22Rv1 (cell line): ENCODE results near the gene ADGRG2.
"Not testable (repeated sequence)": the region's sequence is repeated elsewhere in the genome, so short reads cannot be mapped to it uniquely, and the experiment has no call there.

ENCODE experiments used
- H3K27ac ChIP-seq: fragments of 450-650 bp; 2 replicates; pipeline ENCODE4 v1.5.1; 2017
- ZFX ChIP-seq: fragments of 450-650 bp; IDR thresholded peaks from 2 replicates; pipeline ENCODE4 v1.6.1; 2017; ENCODE audit warnings: antibody characterized with exemption, borderline replicate concordance
- TF ChIP-seq, protein P1 (sequence below): fragments of 450-650 bp; IDR thresholded peaks from 2 replicates; pipeline ENCODE4 v1.5.1; 2017; ENCODE audit warnings: mild to moderate bottlenecking

ADGRG2 gene

DNA sequence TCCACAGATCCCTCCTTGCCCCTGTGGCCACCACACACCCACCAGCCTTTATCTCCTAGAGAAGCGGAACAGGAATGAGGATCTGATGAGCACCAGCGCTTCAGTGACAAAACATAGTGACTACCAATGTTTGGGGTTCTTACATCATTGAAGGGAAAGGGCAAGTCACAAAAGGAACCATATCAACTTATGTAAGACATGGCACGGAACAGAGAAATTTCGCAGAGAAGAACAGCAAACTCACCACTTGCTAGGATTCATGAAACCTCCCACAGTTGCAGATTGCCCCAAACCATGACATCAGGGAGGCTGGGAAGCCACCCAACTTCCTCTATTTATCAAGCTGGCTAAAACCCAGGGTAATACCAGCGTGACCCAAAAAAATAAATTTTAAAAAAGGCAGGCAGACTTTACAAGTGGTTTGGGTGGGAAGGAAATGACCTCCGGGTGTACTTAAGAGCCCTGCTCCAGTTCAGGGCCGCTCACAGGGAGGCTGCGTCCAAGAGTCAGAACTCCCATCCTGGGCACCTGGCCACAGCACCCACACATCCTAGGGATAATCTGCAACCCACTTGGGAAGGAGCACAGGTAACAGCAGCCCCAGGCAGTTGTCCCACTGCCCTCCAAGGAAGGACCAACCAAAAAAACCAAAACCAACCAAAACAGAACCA, 36.0 kb downstream of the ADGRG2 start:
- no peak overlapping the region for H3K27ac ChIP-seq
- TF ChIP-seq, protein P1, sequence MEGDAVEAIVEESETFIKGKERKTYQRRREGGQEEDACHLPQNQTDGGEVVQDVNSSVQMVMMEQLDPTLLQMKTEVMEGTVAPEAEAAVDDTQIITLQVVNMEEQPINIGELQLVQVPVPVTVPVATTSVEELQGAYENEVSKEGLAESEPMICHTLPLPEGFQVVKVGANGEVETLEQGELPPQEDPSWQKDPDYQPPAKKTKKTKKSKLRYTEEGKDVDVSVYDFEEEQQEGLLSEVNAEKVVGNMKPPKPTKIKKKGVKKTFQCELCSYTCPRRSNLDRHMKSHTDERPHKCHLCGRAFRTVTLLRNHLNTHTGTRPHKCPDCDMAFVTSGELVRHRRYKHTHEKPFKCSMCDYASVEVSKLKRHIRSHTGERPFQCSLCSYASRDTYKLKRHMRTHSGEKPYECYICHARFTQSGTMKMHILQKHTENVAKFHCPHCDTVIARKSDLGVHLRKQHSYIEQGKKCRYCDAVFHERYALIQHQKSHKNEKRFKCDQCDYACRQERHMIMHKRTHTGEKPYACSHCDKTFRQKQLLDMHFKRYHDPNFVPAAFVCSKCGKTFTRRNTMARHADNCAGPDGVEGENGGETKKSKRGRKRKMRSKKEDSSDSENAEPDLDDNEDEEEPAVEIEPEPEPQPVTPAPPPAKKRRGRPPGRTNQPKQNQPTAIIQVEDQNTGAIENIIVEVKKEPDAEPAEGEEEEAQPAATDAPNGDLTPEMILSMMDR: no peak
- TF ChIP-seq ZFX: no peak

DNA sequence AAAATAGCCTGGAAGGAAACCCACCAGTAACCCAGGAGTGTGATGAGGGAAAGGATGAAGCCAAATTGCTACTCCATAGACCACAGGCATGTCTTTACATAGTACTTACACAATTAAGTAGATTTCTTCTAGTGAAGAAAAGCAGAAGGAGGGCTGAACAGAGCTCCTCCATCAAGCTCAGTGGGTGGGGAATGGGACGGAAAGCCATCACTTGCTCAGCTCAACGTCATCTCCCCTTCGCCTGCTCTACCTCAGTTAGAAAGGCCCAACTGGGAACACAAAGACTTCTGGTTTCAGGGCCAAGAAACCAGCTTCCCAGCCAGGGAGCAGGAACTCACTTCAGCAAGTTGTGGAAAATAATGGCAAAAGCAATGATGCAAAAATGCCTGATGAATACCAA, 36.6 kb downstream of the ADGRG2 start:
- TF ChIP-seq ZFX: no peak
- TF ChIP-seq, protein P1: no peak
- H3K27ac ChIP-seq: no peak overlapping the region

DNA sequence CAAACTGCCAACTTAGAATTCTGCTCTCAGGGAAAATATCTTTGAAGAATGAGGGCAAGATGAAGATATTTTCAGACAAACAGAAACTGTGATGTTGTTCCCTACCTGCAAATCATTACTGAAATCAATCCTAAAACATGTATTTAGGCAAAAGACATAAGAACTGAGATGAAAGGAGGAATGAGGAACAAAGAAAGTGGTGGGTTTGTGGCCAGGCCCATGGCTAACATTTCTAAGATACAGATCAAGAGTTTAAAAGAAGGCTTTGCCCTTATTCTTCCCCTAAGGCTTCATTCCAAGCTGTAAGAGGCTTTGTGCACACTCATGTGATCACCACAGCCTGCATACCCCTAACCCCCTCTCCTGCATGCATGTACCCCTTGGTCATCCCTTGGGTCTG, 46.5 kb downstream of the ADGRG2 start:
- TF ChIP-seq ZFX: no peak
- TF ChIP-seq, protein P1: no peak

DNA sequence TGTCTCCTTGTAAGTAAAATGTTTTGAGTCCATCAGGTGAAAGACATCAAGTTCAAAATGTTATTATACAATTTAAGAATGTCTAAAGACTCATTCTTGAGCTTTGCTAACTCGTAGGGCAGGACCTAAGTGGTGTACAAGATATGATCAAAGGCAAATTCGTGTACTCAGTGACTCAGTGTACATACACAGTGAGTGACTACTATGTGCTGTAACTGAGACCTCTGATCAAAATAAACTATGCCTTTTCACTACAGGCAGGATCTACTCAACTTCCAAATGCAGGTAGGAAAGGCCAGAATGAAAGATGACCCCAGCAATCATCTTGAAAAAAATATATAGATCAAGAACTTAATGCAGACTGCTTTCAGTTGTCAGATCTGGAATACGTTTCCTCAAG, 49.9 kb downstream of the ADGRG2 start:
- no peak overlapping the region for H3K27ac ChIP-seq
- no peak for TF ChIP-seq ZFX
- TF ChIP-seq, protein P1: no peak

More for the DNA sequence above, 46.5 kb downstream of the ADGRG2 start:
- H3K27ac ChIP-seq: no peak overlapping the region

DNA sequence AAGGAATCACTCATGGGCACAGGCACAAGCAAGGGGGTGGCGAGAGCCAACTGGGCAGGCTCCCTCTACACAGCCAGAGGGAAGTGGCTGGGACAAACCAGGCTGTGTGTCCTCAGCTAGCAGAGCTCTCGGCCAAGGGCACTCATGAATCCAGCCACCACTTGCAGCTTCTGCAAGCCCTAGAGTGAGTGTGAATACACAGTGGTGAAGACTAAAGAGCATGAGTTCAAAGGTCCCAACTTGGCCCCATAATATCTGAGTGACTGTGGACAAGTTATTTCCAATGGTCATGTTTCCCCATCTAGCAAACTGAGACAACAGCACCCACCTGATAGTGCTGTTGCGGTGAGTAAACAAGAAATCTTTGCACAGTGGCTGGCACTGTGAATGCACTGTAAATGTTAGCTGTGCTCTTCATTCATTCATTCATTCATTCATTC, 51.7 kb downstream of the ADGRG2 start:
- no peak overlapping the region for H3K27ac ChIP-seq
- TF ChIP-seq ZFX: no peak
- TF ChIP-seq, protein P1: no peak

DNA sequence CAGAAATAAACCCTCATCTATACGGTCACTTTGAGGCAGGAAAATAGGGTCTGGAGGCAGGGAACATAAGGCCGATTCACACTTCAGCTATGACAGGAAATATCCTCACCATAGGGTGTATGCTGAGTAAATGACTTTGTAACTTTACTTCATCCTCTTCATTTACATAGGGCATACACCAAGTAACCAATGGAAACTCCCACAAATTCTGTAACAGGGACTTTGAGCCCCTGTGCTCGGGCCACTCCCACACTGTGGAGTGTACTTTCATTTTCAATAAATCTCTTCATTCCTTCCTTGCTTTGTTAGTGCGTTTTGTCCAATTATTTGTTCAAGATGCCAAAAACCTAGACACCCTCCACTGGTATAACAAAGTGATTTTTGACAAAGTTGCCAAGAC, 55.3 kb downstream of the ADGRG2 start:
- H3K27ac ChIP-seq: not testable (repeated sequence)

DNA sequence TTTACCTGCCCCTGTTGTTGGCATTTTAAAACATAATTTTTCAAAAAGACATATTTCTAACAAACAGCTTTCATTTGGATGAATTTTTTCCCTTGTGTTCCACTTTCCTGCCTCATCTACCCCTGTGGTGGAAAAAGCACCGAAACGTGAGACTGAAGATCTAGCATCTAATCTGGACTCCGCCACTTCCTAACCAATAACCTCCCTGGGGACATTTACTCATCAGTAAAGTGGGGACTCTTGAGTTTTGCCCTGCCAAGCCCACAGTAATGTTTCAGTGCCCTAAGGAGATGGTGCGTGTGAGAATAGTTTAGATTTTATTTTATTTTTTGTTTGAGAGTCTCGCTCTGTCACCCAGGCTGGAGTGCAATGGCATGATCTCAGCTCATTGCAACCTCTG, 56.7 kb downstream of the ADGRG2 start:
- TF ChIP-seq, protein P1: no peak
- TF ChIP-seq ZFX: no peak
- no peak overlapping the region for H3K27ac ChIP-seq

DNA sequence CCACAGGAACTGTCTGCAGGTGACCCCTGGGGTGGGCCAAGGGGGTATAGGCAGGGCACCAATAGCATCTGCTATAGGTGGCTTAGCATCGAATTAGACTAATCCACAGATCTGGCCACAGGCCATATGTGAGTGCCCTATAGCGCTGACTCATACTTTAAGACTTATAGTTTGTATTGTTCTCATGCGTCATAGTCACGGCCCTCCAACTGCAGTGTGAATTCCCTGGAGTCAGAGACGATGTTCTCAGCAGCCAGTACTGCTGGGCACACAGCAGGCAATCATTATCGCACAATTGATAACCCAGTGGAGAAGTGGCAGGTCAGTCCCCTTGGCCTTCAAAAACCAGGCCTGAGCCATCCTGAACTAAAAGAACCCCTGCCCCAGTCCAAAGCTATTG, 58.1 kb downstream of the ADGRG2 start:
- TF ChIP-seq ZFX: no peak
- TF ChIP-seq, protein P1: no peak
- H3K27ac ChIP-seq: no peak overlapping the region
